Measurements from ENCODE around the gene RPAP2.

The RPAP2 gene

DNA sequence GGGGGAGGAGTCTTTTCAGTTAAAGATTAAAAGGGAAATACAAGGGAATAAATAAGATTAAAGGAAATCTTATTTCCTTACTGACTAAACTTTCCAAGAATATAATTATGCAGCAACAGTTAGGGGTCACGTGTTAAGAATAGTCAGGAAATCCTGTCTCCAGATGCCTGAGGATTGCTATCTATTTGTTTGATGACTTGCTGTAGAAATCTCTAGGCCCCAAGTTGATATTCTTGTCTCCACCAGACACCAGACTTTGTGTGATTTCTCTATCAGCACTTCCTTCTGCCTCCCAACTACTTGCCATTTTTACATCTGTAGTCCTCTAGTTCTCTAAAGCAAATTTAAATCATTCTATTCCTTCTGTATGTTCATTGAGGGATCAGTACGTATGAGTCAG lies 77.5 kb downstream of the RPAP2 start:
- TF ChIP-seq, protein P1, sequence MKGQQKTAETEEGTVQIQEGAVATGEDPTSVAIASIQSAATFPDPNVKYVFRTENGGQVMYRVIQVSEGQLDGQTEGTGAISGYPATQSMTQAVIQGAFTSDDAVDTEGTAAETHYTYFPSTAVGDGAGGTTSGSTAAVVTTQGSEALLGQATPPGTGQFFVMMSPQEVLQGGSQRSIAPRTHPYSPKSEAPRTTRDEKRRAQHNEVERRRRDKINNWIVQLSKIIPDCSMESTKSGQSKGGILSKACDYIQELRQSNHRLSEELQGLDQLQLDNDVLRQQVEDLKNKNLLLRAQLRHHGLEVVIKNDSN (IDR thresholded peaks at IDR 0.05) = no peak
- TF ChIP-seq FOXM1 (IDR thresholded peaks at IDR 0.05; ENCODE audit: borderline replicate concordance, low read depth) (no peak), NFIC (IDR thresholded peaks at IDR 0.05) (no peak), YY1 (IDR thresholded peaks at IDR 0.05; ENCODE audit: low read depth) (no peak), EGR1 (IDR thresholded peaks at IDR 0.05) (no peak), CREB1 (IDR thresholded peaks at IDR 0.05; ENCODE audit: low read depth) (no peak), TCF12 (IDR thresholded peaks at IDR 0.05; ENCODE audit: low read depth) (no peak), RAD21 (IDR thresholded peaks at IDR 0.05; ENCODE audit: low read depth) (no peak), TEAD4 (IDR thresholded peaks at IDR 0.05) (no peak), CEBPB (IDR thresholded peaks at IDR 0.05) (no peak), ZBTB7A (IDR thresholded peaks at IDR 0.05; ENCODE audit: low read depth) (no peak), TAF1 (IDR thresholded peaks at IDR 0.05; ENCODE audit: low read depth) (no peak), EP300 (IDR thresholded peaks at IDR 0.05; ENCODE audit: borderline replicate concordance) (no peak)
- TF ChIP-seq, protein P2, sequence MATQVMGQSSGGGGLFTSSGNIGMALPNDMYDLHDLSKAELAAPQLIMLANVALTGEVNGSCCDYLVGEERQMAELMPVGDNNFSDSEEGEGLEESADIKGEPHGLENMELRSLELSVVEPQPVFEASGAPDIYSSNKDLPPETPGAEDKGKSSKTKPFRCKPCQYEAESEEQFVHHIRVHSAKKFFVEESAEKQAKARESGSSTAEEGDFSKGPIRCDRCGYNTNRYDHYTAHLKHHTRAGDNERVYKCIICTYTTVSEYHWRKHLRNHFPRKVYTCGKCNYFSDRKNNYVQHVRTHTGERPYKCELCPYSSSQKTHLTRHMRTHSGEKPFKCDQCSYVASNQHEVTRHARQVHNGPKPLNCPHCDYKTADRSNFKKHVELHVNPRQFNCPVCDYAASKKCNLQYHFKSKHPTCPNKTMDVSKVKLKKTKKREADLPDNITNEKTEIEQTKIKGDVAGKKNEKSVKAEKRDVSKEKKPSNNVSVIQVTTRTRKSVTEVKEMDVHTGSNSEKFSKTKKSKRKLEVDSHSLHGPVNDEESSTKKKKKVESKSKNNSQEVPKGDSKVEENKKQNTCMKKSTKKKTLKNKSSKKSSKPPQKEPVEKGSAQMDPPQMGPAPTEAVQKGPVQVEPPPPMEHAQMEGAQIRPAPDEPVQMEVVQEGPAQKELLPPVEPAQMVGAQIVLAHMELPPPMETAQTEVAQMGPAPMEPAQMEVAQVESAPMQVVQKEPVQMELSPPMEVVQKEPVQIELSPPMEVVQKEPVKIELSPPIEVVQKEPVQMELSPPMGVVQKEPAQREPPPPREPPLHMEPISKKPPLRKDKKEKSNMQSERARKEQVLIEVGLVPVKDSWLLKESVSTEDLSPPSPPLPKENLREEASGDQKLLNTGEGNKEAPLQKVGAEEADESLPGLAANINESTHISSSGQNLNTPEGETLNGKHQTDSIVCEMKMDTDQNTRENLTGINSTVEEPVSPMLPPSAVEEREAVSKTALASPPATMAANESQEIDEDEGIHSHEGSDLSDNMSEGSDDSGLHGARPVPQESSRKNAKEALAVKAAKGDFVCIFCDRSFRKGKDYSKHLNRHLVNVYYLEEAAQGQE (IDR thresholded peaks at IDR 0.05; ENCODE audit: low read depth) = no peak
- TF ChIP-seq, protein P3, sequence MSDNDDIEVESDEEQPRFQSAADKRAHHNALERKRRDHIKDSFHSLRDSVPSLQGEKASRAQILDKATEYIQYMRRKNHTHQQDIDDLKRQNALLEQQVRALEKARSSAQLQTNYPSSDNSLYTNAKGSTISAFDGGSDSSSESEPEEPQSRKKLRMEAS (IDR thresholded peaks at IDR 0.05) = no peak

DNA sequence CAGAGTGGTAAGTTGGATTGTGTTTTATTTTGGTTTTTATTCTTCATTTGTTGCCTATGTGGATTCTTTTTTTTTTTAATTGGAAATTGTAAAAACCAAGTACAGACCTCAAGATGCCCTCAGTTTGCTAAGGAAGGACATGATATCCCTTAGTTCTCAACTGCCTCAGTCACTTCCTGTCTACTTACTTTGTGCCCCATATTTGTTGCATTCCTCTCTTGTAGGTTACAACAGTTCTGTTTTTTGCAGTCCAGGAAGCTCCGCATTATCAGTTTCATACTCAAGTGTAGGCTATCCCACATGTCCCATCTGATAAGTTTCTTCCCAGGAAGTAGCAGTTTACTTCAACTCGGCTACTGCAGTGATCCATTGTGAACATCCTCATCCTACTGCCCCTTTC lies 82.0 kb downstream of the RPAP2 start:
- TF ChIP-seq CEBPB (IDR thresholded peaks at IDR 0.05) = no peak
- no peak for TF ChIP-seq TAF1 (IDR thresholded peaks at IDR 0.05; ENCODE audit: low read depth)
- TF ChIP-seq, protein P3 (IDR thresholded peaks at IDR 0.05) = no peak
- no peak for TF ChIP-seq NFIC (IDR thresholded peaks at IDR 0.05)
- TF ChIP-seq ZBTB7A (IDR thresholded peaks at IDR 0.05; ENCODE audit: low read depth) = no peak
- no peak for TF ChIP-seq YY1 (IDR thresholded peaks at IDR 0.05; ENCODE audit: low read depth)
- TF ChIP-seq, protein P2 (IDR thresholded peaks at IDR 0.05; ENCODE audit: low read depth) = no peak
- no peak for TF ChIP-seq EP300 (IDR thresholded peaks at IDR 0.05; ENCODE audit: borderline replicate concordance)
- no peak for TF ChIP-seq CREB1 (IDR thresholded peaks at IDR 0.05; ENCODE audit: low read depth)
- no peak for TF ChIP-seq TEAD4 (IDR thresholded peaks at IDR 0.05)
- TF ChIP-seq, protein P1 (IDR thresholded peaks at IDR 0.05) = no peak
- TF ChIP-seq RAD21 (IDR thresholded peaks at IDR 0.05; ENCODE audit: low read depth) = no peak
- TF ChIP-seq TCF12 (IDR thresholded peaks at IDR 0.05; ENCODE audit: low read depth) = no peak
- no peak for TF ChIP-seq EGR1 (IDR thresholded peaks at IDR 0.05)
- no peak for TF ChIP-seq FOXM1 (IDR thresholded peaks at IDR 0.05; ENCODE audit: borderline replicate concordance, low read depth)

DNA sequence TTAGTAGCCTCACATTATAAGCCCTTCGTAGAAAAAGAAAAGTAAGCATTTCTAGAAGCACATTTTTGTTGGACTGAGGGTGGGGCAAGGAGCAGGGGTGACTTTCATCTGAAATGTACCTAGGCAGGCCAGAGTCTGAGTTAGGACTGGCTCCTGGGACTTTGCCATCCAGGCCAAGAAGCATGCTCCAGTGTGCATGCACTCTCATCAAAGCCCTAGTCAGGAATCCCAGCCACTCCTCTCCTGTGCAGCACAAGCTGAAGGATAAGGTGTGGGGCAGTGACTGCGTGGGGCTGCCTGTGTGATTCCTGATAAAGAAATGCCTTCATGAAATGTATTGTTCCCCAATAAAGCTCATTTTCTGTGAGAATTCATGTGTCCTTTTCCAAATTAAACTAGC lies 99.7 kb downstream of the RPAP2 start:
- no peak for TF ChIP-seq EGR1 (IDR thresholded peaks at IDR 0.05)
- TF ChIP-seq TAF1 (IDR thresholded peaks at IDR 0.05; ENCODE audit: low read depth) = no peak
- TF ChIP-seq CEBPB (IDR thresholded peaks at IDR 0.05) = no peak
- TF ChIP-seq YY1 (IDR thresholded peaks at IDR 0.05; ENCODE audit: low read depth) = no peak
- TF ChIP-seq, protein P2 (IDR thresholded peaks at IDR 0.05; ENCODE audit: low read depth) = no peak
- TF ChIP-seq TCF12 (IDR thresholded peaks at IDR 0.05; ENCODE audit: low read depth) = no peak
- TF ChIP-seq CREB1 (IDR thresholded peaks at IDR 0.05; ENCODE audit: low read depth) = no peak
- TF ChIP-seq, protein P1 (IDR thresholded peaks at IDR 0.05) = no peak

DNA sequence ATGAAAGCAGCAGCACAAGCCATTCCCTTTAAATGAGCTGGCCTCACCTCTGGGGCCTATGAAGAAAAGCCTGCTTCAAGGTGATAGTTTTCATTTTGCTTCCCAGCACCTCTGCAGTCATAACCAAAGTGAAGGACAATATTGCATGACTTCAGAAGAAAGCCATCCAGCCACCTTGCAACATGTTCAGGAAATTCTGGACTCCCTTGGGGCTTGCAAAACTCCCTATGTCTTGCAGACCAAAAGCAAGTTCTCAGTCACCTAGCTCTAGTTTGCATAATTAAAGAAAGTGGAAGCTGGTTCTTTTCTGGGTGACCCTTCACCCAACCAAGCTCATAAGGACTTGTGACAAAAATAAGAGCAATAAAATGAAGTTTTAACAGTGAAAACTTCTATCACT lies 100.2 kb downstream of the RPAP2 start:
- TF ChIP-seq TCF12 (IDR thresholded peaks at IDR 0.05; ENCODE audit: low read depth) (no peak), TAF1 (IDR thresholded peaks at IDR 0.05; ENCODE audit: low read depth) (no peak), CEBPB (IDR thresholded peaks at IDR 0.05) (no peak), RAD21 (IDR thresholded peaks at IDR 0.05; ENCODE audit: low read depth) (no peak)
- TF ChIP-seq, protein P2 (IDR thresholded peaks at IDR 0.05; ENCODE audit: low read depth) = no peak

Measured in Ishikawa (cell line).